HG02885 (cell line): ENCODE results near the gene NLRP13.
"Not testable (repeated sequence)": the region's sequence is repeated elsewhere in the genome, so short reads cannot be mapped to it uniquely, and the experiment has no call there.

Source experiments
- ATAC-seq: cut with Tn5 transposase; IDR thresholded peaks from one replicate; pipeline ENCODE4 v1.9.1; 2021; ENCODE audit warnings: mild to moderate bottlenecking; ENCODE audit not compliant: unreplicated experiment, poor library complexity

The NLRP13 gene

DNA sequence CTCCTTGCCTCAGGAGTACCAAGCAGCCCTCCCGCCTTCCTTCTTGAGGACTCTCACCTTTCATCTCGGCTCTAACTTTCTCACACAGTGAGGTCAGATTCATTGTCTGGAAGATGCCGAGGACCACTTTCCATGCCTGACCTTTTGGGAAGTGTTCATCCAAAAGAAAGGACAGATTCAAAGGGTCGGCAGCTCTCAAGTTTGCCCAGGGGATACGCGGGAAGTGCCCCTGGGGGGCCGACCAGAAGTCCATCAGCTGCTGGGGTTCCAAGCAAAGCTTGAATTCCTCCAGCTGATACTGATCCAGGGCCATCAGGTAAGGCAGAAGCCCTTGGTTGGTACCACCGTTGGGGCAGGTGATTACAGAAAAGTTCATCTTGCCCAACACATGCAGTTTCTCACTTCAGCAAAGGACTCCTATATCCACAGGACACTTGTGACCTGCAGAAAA lies at the start of gene NLRP13:
NLRP13 (minus strand) TSS at position 401 of the 451 bp plus-strand sequence; CDS start at position 376, 25 bp downstream.
- no peak for ATAC-seq

- ATAC-seq, result no peak
Observed at GRCh38 chr19:55980415-55980814, 48.3 kb upstream of the NLRP13 start.

- ATAC-seq, result no peak
Observed at GRCh38 chr19:55973982-55974381, 41.8 kb upstream of the NLRP13 start.

- no peak for ATAC-seq
Observed at GRCh38 chr19:55962186-55962585, 30.1 kb upstream of the NLRP13 start.

DNA sequence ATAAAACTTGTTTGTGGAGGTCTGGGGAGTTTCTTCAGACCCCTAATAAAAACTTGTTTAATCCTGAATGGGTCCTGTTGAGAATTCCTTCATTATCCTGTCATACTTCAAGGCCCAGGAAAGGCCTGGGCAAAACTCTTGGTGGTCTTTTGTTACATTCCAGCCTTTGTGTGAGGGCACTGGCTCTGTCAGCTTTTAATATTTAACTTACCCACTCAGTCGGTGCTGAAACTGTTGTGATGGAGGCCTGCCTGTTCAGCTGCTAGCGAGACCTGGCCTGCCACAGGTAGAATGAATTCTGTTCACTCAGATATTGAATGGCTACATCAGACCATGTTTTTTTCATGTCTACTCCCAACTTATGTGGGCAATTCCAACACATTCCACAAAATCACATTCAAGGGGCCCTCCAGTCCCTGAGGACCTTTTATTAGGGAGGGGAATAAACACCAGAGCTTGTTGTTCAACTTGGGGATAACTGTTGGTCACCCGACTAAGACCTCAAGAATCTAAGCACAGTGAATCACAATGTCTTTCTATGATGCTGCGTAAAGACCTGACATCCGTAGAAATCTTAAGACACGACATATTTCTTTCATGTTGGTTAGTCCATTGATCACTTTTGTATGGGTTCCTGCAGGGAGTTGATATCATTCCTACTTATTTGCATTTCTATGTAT lies 28.0 kb upstream of the NLRP13 start:
- no peak for ATAC-seq

GRCh38 chr19:55958356-55958755 lies 26.2 kb upstream of the NLRP13 start:
- ATAC-seq, result no peak

GRCh38 chr19:55956431-55956830 lies 24.3 kb upstream of the NLRP13 start:
- ATAC-seq, result no peak

DNA sequence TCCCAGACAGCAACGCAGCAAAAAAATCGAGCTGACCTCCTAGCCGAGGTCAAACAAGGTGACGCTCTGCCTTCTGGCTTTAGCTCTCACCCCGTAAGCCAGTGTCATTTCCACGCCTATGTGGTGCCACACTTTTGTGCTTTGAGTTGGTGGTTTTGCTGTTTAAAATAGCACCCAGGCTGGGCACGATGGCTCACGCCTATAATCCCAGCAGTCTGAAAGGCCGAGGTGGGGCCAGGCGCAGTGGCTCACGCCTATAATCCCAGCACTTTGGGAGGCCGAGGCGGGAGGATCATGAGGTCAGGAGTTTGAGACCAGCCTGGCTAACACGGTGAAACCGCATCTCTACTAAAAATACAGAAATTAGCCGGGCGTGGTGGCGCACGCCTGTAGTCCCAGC lies 18.4 kb upstream of the NLRP13 start:
- ATAC-seq, result not testable (repeated sequence)

- ATAC-seq, result no peak
Observed at GRCh38 chr19:55947532-55947931, 15.4 kb upstream of the NLRP13 start, which contains the start of gene NLRP8. Gene NLRP8, plus strand, starts transcription at chr19:55947832.

DNA sequence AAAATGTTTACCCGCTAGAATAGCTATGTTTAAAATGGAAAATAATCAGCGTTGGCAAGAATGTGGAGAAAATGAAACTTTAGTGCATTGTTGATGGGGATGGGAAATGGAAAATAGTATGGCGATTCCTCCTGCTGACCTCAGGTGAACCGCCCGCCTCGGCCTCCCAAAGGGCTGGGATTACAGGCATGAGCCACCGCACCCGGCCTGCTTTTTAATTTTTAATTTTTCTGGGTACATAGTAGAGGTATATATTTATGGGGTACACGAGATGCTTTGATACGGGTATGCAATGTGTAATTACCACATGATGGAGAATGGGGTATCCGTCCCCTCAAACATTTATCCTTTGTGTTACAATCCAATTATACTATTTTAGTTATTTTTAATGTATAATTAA lies 8.2 kb upstream of the NLRP13 start:
- no peak for ATAC-seq

DNA sequence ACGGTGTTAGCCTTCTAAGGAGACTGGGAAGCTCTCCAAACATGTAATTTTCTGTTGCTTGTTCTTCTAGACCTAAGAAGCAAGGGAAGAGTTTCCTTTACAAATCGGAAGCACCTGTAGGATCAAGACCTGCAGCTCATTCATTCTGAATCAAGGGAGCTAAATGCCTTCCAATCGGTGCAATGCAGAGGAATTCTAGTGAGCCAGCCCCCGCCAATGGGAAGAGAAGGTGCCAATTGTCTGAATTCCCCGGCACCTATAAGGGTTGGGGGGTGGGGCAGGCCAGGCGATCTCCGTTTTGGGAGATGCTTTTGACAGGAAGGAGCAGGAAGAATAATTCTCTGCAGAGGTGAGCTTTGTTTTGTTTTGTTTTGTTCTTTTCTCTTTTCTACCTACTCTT lies 7.1 kb upstream of the NLRP13 start:
- no peak for ATAC-seq

GRCh38 chr19:55935206-55935605 lies 3.1 kb upstream of the NLRP13 start:
- no peak for ATAC-seq

DNA sequence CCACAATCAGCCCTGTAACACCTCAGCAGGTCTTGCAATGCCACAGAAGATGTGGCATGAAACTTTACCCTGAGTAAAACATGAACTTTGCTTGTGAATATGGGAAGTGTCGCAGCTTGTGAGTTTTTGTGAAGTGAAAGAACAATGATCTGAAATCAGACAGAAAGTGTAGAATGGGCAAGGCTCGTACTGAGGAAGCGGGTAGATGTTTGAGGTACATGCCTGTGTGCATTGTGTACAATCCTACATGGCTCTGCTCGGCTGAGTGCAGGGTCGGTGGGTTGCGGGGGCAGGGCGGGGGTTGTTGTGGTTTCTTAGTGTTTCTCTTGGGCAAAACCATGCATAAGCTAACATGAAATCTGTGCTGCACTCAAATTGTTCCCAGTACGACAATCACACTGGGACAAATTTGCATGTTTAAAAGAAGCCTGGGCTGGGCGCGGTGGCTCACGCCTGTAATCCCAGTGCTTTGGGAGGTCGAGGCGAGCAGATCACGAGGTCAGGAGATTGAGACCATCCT lies 1.1 kb downstream of the NLRP13 start:
- no peak for ATAC-seq

DNA sequence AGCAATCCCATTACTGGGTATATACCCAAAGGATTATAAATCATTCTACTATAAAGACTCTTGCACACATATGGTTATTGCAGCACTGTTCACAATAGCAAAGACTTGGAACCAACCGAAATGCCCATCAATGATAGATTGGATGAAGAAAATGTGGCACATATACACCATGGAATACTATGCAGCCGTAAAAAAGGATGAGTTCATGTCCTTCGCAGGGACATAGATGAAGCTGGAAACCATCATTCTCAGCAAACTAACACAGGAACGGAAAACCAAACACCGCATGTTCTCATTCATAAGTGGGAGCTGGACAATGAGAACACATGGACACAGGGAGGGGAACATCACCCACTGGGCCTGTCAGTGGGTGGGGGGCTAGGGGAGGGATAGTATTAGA lies 2.9 kb downstream of the NLRP13 start:
- ATAC-seq, result not testable (repeated sequence)

- no peak for ATAC-seq
Observed at GRCh38 chr19:55927991-55928390, 4.1 kb downstream of the NLRP13 start.

DNA sequence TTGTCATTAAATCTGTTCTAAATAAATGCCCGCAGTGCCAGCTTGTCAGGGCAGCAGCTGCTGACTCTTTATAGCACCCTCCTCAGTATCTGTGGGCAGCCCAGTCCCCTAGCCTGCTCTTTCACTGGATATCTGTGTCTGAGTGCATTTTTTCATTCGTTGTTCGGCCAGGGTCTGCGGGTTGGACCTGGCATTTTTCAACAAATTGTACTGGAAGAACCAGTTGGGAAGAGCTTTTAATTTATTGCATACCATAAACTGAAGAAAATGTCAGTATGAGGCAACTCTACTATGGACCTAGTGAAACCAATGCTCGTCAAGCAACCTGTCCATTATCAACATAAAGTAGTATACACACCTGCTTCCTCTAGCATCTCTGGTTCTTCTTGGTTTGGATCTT lies 8.6 kb downstream of the NLRP13 start:
- ATAC-seq, result no peak

DNA sequence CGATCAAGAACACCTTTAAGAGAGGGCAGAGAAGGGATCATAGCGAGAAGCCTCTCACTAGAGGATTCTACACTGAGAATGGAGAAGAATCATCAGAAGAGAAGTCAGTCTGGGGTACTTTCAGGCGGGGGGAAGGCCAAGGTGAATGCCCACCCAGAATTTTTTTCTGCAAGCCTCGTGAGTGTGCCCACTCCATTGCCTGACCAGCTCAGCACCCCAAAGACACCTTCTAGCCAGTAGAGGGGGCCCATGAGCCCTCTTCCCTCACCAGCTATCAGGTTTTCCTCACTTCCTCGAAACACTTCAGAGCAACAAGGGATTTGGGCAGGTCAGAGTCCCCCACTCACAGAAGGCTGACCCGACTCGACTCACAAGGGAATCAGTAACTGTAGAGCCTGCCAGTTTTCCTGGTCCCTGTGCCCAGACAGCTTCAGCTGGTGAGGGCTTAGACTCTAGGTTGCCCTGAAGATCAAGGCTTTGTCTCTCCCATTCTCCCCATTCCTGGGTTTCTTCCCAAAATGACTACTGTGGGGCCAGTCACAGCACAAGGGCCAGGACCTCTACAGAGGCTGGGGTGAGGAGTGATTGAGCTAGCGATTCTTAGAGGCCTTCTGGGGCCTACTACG lies 18.4 kb downstream of the NLRP13 start:
- no peak for ATAC-seq

GRCh38 chr19:55912916-55913315 lies 19.2 kb downstream of the NLRP13 start:
- ATAC-seq, result no peak

- no peak for ATAC-seq
Observed at GRCh38 chr19:55909801-55910200, 22.3 kb downstream of the NLRP13 start.

GRCh38 chr19:55907746-55908145 lies 24.4 kb downstream of the NLRP13 start:
- ATAC-seq, result no peak

GRCh38 chr19:55907286-55907685 lies 24.9 kb downstream of the NLRP13 start:
- ATAC-seq, result no peak
